Hindlimb muscle (tissue), 1 donor: Measurements from ENCODE around the gene KIF21B. TPM values are rescaled to one million over a fixed set of nuclear protein-coding genes. Genes with fewer than 3 reads are reported as not detected.
"Not testable (repeated sequence)": the region's sequence is repeated elsewhere in the genome, so short reads cannot be mapped to it uniquely, and the experiment has no call there.

Experiments used
- DNase-seq: peaks from one replicate; pipeline ENCODE4 v3.0.0-alpha.2; 2013
- polyA plus RNA-seq: library from polyadenylated mRNA; unstranded; fragments of 120-200 nt; gene quantifications from one replicate; pipeline ENCODE4 v1.2.1, GENCODE V29; 2013; ENCODE audit not compliant: insufficient read length

Gene KIF21B
- polyA plus RNA-seq, 1 donor = 1.1 TPM

- DNase-seq = no peak
These were observed 88.8 kb downstream of the KIF21B start for GRCh38 chr1:200934676-200935245.

- DNase-seq = no peak
These were observed 91.7 kb downstream of the KIF21B start for GRCh38 chr1:200931776-200932175.

- DNase-seq = not testable (repeated sequence)
These were observed 93.2 kb downstream of the KIF21B start for GRCh38 chr1:200930285-200930684.

- no peak for DNase-seq
These were observed 93.8 kb downstream of the KIF21B start for GRCh38 chr1:200929530-200930278.

GRCh38 chr1:200925831-200926230 lies 97.7 kb downstream of the KIF21B start:
- DNase-seq = no peak

GRCh38 chr1:200923601-200924000 lies 99.9 kb downstream of the KIF21B start:
- DNase-seq = no peak

GRCh38 chr1:200922406-200922805 lies 101.1 kb downstream of the KIF21B start:
- no peak for DNase-seq

- no peak for DNase-seq
These were observed 101.9 kb downstream of the KIF21B start for GRCh38 chr1:200921571-200922110.

Other genes starting within 250 kb of the KIF21B start
- not detected for gene GPR25, start 150.7 kb downstream of the KIF21B start, polyA plus RNA-seq
- 4.6 TPM for gene INAVA, start 128.8 kb downstream of the KIF21B start, polyA plus RNA-seq
- 66.3 TPM for gene CACNA1S, start 88.7 kb upstream of the KIF21B start, polyA plus RNA-seq
- 0.70 TPM for gene ASCL5, start 103.5 kb upstream of the KIF21B start, polyA plus RNA-seq
- gene TMEM9, start 130.8 kb upstream of the KIF21B start, polyA plus RNA-seq = 62.2 TPM
- 2.6 TPM for gene IGFN1, start 167.1 kb upstream of the KIF21B start, polyA plus RNA-seq